Epithelial cell of esophagus (primary cell): ENCODE data around the gene MCL1.

ENCODE experiments used
- DNase-seq: peaks from one replicate; pipeline ENCODE4 v3.0.0; 2010; ENCODE audit warnings: low read depth
- H3K4me3 ChIP-seq: 2 replicates; pipeline ENCODE4 v1.5.1; 2011; ENCODE audit warnings: mild to moderate bottlenecking, low read length, control low read depth
- CTCF ChIP-seq: IDR thresholded peaks from 2 replicates; pipeline ENCODE4 v1.5.1; 2011; ENCODE audit warnings: low read depth, mild to moderate bottlenecking, low read length, control low read depth, inconsistent platforms; ENCODE audit not compliant: insufficient read depth; ENCODE audit errors: missing control alignments

Gene MCL1

GRCh38 chr1:150535511-150536287 lies 43.7 kb downstream of the MCL1 start:
- no peak overlapping the region for H3K4me3 ChIP-seq
- DNase-seq: peak; percentile 18
- no peak for TF ChIP-seq CTCF

GRCh38 chr1:150534002-150534401 lies 45.4 kb downstream of the MCL1 start:
- no peak overlapping the region for H3K4me3 ChIP-seq
- no peak for TF ChIP-seq CTCF
- DNase-seq: peak; percentile 51

GRCh38 chr1:150532860-150533259 lies 46.5 kb downstream of the MCL1 start:
- H3K4me3 ChIP-seq: no peak overlapping the region
- no peak for TF ChIP-seq CTCF
- no peak for DNase-seq

- no peak overlapping the region for H3K4me3 ChIP-seq
- DNase-seq: no peak
- TF ChIP-seq CTCF: no peak
Observed at GRCh38 chr1:150530491-150531159, 48.8 kb downstream of the MCL1 start.

GRCh38 chr1:150529017-150529416 lies 50.4 kb downstream of the MCL1 start:
- H3K4me3 ChIP-seq: no peak overlapping the region
- DNase-seq: peak; percentile 83
- TF ChIP-seq CTCF: no peak

- no peak for TF ChIP-seq CTCF
- DNase-seq: peak; percentile 76
- no peak overlapping the region for H3K4me3 ChIP-seq
Observed at GRCh38 chr1:150528196-150528595, 51.2 kb downstream of the MCL1 start.
